ENCODE data around the gene SPATA6. TPM values are rescaled to one million over a fixed set of nuclear protein-coding genes. Genes with fewer than 3 reads are reported as not detected.
A peak's percentile ranks its signal among the peaks of the same experiment; 100 is the strongest.
"Not testable (repeated sequence)": the region's sequence is repeated elsewhere in the genome, so short reads cannot be mapped to it uniquely, and the experiment has no call there.

Gene SPATA6
- total RNA-seq, 1 experiment from 2014 or later = 2.7 TPM

DNA sequence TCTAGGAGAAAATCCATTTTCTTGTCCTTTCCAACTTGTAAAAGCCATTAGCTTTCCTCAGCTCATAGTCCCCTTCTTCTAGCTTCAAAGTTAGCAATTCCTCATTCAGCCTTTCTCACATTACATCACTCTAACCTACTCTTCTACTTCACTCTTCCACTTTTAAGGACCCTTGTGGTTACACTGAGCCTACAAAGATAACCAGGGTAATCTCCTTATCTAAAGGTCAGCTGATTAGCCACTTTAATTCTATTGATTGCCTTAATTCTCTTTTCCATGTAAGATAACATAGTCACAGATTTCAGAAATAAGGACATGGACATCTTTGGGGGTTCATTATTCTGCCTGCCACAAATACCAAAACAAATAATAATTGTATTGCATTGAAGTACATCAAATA, 8.5 kb upstream of the SPATA6 start:
- no peaks in the 10 kb centered on the region for H3K36me3 ChIP-seq (ENCODE audit: insufficient read depth, low read length, poor library complexity, severe bottlenecking)
- BruUV-seq (replicated peaks) = no TSS peak
- no peak overlapping the region for H3K27ac ChIP-seq (ENCODE audit: low read depth, low read length, poor library complexity, severe bottlenecking)
- ChIA-PET POLR2A (ENCODE audit: low non-redundant PET) (no interaction called here), CTCF (no interaction called here)
- intact Hi-C loops (cut with micrococcal nuclease; ENCODE audit: unreplicated experiment) = no loop called here
- H3K9me3 ChIP-seq (ENCODE audit: low read depth, low read length, poor library complexity, severe bottlenecking) = no peaks in the 10 kb centered on the region
- no peak overlapping the region for H3K4me3 ChIP-seq (ENCODE audit: low read depth, low read length, poor library complexity, severe bottlenecking)
- TF ChIP-seq, protein P1, sequence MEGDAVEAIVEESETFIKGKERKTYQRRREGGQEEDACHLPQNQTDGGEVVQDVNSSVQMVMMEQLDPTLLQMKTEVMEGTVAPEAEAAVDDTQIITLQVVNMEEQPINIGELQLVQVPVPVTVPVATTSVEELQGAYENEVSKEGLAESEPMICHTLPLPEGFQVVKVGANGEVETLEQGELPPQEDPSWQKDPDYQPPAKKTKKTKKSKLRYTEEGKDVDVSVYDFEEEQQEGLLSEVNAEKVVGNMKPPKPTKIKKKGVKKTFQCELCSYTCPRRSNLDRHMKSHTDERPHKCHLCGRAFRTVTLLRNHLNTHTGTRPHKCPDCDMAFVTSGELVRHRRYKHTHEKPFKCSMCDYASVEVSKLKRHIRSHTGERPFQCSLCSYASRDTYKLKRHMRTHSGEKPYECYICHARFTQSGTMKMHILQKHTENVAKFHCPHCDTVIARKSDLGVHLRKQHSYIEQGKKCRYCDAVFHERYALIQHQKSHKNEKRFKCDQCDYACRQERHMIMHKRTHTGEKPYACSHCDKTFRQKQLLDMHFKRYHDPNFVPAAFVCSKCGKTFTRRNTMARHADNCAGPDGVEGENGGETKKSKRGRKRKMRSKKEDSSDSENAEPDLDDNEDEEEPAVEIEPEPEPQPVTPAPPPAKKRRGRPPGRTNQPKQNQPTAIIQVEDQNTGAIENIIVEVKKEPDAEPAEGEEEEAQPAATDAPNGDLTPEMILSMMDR (conservative IDR thresholded peaks at IDR 0.05; ENCODE audit: low read depth, low read length) = no peak
- no peak for TF ChIP-seq EZH2 (IDR thresholded peaks at IDR 0.05; ENCODE audit: borderline replicate concordance, low read depth, low read length, poor library complexity, severe bottlenecking)
- no peaks in the 10 kb centered on the region for H3K27me3 ChIP-seq (replicated peaks; ENCODE audit: insufficient read depth, low read depth, low read length, poor library complexity)
- DNase-seq (ENCODE audit: low spot score) = no peak
- H3K4me1 ChIP-seq (ENCODE audit: insufficient read depth, low read length, poor library complexity, severe bottlenecking) = no peaks in the 10 kb centered on the region

DNA sequence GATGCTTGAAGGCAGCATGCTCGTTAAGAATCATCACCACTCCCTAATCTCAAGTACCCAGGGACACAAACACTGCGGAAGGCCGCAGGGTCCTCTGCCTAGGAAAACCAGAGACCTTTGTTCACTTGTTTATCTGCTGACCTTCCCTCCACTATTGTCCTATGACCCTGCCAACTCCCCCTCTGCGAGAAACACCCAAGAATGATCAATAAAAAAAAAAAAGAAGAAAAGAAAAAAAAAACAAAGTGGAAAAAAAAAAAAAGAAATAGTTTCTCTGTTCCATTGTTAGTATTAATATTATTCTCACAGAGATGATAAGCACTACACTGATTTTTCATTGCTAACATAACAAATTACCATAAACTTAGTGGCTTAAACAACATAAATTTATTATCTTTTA, 8.0 kb upstream of the SPATA6 start:
- H3K27ac ChIP-seq (ENCODE audit: low read depth, low read length, poor library complexity, severe bottlenecking); POLR2A ChIA-PET (ENCODE audit: low non-redundant PET); H3K4me3 ChIP-seq (ENCODE audit: low read depth, low read length, poor library complexity, severe bottlenecking); H3K9me3 ChIP-seq (ENCODE audit: low read depth, low read length, poor library complexity, severe bottlenecking); CTCF ChIA-PET; H3K4me1 ChIP-seq (ENCODE audit: insufficient read depth, low read length, poor library complexity, severe bottlenecking); H3K36me3 ChIP-seq (ENCODE audit: insufficient read depth, low read length, poor library complexity, severe bottlenecking); intact Hi-C loops (cut with micrococcal nuclease; ENCODE audit: unreplicated experiment); BruUV-seq (replicated peaks); DNase-seq (ENCODE audit: low spot score); H3K27me3 ChIP-seq (replicated peaks; ENCODE audit: insufficient read depth, low read depth, low read length, poor library complexity): not testable (repeated sequence)

DNA sequence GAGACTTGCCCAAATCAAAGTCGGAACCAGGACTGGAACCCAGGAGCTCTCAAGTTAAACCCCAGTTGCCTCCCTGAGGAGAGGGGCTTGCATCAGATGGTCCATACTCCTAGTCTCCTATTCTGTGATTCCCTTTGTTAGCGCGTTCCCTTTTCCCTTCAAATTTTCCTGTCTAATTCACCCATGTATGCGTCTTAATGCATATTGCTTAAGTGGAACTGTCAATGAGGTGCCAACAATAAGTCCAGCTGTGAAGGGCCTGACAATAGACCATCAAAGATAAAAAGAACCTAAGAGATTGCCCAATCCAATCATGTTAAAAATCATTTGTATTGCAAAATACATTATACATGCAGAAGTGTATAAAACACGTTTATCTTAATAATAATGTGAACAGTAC, 634 bp upstream of the SPATA6 start:
- TF ChIP-seq, protein P1 (conservative IDR thresholded peaks at IDR 0.05; ENCODE audit: low read depth, low read length) = no peak
- TF ChIP-seq EZH2 (IDR thresholded peaks at IDR 0.05; ENCODE audit: borderline replicate concordance, low read depth, low read length, poor library complexity, severe bottlenecking) = no peak
- H3K27ac ChIP-seq (ENCODE audit: low read depth, low read length, poor library complexity, severe bottlenecking) = peak overlapping the region; percentile 55
- ChIA-PET CTCF (interaction anchor here (0.9 kb wide), 1 partner anchor 25 kb away, joined by 3 read pairs; no protein-coding TSS in a partner anchor), POLR2A (ENCODE audit: low non-redundant PET) (no interaction called here)
- no peak for DNase-seq (ENCODE audit: low spot score)
- H3K4me1 ChIP-seq (ENCODE audit: insufficient read depth, low read length, poor library complexity, severe bottlenecking) = peaks cover 10% of the 10 kb centered on the region
- H3K36me3 ChIP-seq (ENCODE audit: insufficient read depth, low read length, poor library complexity, severe bottlenecking) = no peaks in the 10 kb centered on the region
- H3K27me3 ChIP-seq (replicated peaks; ENCODE audit: insufficient read depth, low read depth, low read length, poor library complexity) = no peaks in the 10 kb centered on the region
- no TSS peak for BruUV-seq (replicated peaks)
- peak overlapping the region; percentile 77 for H3K4me3 ChIP-seq (ENCODE audit: low read depth, low read length, poor library complexity, severe bottlenecking)
- intact Hi-C loops (cut with micrococcal nuclease; ENCODE audit: unreplicated experiment) = no loop called here
- H3K9me3 ChIP-seq (ENCODE audit: low read depth, low read length, poor library complexity, severe bottlenecking) = no peaks in the 10 kb centered on the region

DNA sequence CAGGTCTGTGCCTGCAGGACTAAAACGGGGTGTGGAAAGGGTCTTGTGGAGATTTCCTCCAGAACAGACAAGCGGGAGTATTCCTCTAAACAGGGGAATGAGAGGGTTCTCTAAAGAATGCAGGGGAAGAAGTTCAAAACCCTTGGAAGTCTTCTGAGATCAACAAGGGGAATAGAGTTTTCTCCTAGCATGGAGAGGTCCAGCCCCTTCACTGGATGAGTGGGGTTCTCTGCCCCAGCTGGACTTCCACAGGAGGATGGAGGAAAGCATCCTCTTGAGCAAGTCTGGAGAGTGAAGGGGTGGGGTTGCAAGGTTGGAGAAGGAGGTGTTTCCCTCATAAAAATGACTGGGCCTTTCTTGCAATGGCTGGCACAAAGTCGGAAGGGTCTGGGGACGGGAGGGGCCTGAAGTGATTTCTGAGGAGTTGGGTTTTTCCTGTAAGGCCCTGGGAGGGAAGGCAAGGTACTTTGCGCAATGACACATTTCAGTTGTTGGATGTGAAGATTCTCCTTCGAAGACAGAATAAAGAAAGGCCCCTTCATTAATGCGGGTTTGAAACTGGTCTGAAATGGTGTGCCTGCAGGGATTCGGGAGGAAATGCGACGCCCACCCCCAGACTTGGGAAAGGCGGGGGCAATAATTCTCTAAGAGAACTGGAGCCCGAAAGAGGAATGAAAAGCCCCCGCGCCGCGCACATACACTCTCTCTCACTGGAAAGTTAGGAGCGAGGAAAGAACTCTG, 884 bp downstream of the SPATA6 start:
- BruUV-seq (replicated peaks) = no TSS peak
- peak; percentile 2 for DNase-seq (ENCODE audit: low spot score)
- Histone ChIP-seq H3K36me3 (ENCODE audit: insufficient read depth, low read length, poor library complexity, severe bottlenecking) (no peaks in the 10 kb centered on the region), H3K4me3 (ENCODE audit: low read depth, low read length, poor library complexity, severe bottlenecking) (peak overlapping the region; percentile 77), H3K9me3 (ENCODE audit: low read depth, low read length, poor library complexity, severe bottlenecking) (no peaks in the 10 kb centered on the region), H3K27me3 (replicated peaks; ENCODE audit: insufficient read depth, low read depth, low read length, poor library complexity) (no peaks in the 10 kb centered on the region), H3K4me1 (ENCODE audit: insufficient read depth, low read length, poor library complexity, severe bottlenecking) (peaks cover 10% of the 10 kb centered on the region), H3K27ac (ENCODE audit: low read depth, low read length, poor library complexity, severe bottlenecking) (peak overlapping the region; percentile 11)
- CTCF ChIA-PET = no interaction called here
- POLR2A ChIA-PET (ENCODE audit: low non-redundant PET) = no interaction called here
- TF ChIP-seq, protein P1 (conservative IDR thresholded peaks at IDR 0.05; ENCODE audit: low read depth, low read length) = no peak
- TF ChIP-seq EZH2 (IDR thresholded peaks at IDR 0.05; ENCODE audit: borderline replicate concordance, low read depth, low read length, poor library complexity, severe bottlenecking) = no peak
- intact Hi-C loops (cut with micrococcal nuclease; ENCODE audit: unreplicated experiment) = no loop called here
